Measurements from ENCODE around the gene NUCB2. TPM values are rescaled to one million over a fixed set of nuclear protein-coding genes. Genes with fewer than 3 reads are reported as not detected.
A peak's percentile ranks its signal among the peaks of the same experiment; 100 is the strongest.

NUCB2 gene
- total and polyA plus RNA-seq, 9 donors: 37.9 to 74.1 (median 45.2) TPM

DNA sequence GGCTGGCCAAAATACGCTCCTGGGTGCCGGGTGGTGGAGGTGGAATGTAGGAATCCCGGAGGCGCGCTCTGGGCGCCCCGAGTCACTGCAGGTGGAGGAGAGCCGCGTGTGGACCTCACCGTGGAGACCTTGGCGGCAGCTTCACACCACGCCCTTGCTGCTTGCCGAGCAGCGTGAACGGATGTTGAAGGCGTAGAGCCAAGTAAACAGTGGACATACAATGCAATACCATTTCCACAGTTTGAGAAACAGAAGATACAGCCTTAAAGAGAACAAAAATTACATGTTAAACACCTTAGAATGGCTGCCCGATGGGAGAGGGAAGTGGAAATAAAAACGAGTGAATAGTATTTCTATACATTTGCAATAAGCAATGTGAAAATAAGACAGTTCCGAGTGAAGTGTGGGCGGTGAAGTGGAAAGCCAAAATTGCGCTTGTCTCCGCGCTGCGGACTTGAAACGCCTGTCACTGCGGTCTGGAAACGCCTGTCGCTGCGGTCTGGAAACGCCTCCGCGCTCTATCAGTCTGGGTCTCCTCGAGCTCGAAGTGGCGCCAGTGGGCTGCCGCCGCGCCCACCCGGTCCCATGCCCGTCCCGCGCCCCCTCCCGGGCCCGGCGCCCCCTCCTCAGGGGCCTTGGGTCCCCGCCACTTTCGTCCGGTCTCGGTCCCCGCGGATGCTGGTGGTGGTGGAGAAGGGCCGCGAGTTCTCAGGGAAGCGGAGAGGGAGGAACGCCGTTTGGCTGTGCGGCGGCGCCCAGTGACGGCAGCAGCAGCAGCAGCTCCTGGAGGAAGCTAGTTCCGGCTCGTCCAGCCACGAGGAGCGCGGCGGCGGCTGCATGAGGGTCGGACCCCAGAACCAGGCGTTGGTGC is 76.6 kb downstream of the NUCB2 start:
- no peaks in the 10 kb centered on the region for H3K36me3 ChIP-seq (ENCODE audit: control insufficient read depth, insufficient read depth, low read length)
- peak overlapping the region; percentile 47 for H3K4me3 ChIP-seq (ENCODE audit: low read length)
- H3K9me3 ChIP-seq (replicated peaks; ENCODE audit: control insufficient read depth, low read depth, low read length): no peaks in the 10 kb centered on the region
- DNase-seq: peak; percentile 84
- H3K27ac ChIP-seq (ENCODE audit: low read length): no peak overlapping the region
- H3K4me1 ChIP-seq (ENCODE audit: control insufficient read depth, insufficient read depth, low read length): peaks cover 19% of the 10 kb centered on the region
- peaks cover 33% of the 10 kb centered on the region for H3K27me3 ChIP-seq (ENCODE audit: control insufficient read depth, insufficient read depth, low read length)
- WGBS (ENCODE audit: insufficient coverage): under 1% methylated on average over 58 of the region's 69 CpGs

DNA sequence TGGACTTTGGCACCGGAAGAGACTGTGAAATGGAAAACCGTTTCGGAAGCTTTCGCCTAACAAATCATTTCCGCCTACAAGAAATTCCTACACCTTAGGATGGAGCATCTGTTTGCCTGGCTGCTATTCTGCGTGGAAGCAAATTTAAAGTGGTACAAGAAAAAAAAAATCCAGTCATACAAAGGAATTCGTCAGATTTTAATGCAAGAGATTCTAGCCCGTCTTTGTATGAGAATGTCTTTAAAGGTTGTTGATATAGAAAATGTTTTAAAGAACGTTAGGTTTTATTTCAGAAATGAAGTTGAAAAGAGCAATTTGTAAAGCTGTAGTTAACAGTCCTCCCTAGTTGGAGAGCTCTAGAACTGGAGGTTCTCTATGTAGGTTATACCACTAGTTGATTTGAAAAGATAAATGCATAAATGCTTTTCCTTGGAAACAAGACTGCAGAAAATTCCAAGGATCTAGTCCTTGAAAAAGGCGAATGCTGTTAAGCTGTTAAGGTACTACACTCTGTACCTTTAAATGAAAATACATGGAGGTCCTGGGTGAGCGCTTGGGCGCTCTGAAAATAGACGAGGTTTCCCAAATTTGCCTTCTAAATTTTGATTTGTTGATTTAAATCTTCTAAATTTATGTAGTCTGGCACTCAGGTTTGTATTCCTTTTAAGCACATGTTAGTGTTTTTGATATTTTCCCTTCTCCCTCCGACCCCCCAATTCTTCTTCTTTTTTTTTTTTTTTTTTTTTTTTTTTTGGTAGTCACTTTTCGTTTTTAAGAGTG is 77.5 kb downstream of the NUCB2 start:
- Histone ChIP-seq H3K9me3 (replicated peaks; ENCODE audit: control insufficient read depth, low read depth, low read length) (no peaks in the 10 kb centered on the region), H3K36me3 (ENCODE audit: control insufficient read depth, insufficient read depth, low read length) (no peaks in the 10 kb centered on the region), H3K27ac (ENCODE audit: low read length) (no peak overlapping the region), H3K4me1 (ENCODE audit: control insufficient read depth, insufficient read depth, low read length) (peaks cover 19% of the 10 kb centered on the region), H3K27me3 (ENCODE audit: control insufficient read depth, insufficient read depth, low read length) (peaks cover 33% of the 10 kb centered on the region), H3K4me3 (ENCODE audit: low read length) (peak overlapping the region; percentile 47)
- WGBS (ENCODE audit: insufficient coverage): 0% methylated on average over 3 of the region's 15 CpGs
- DNase-seq: no peak

DNA sequence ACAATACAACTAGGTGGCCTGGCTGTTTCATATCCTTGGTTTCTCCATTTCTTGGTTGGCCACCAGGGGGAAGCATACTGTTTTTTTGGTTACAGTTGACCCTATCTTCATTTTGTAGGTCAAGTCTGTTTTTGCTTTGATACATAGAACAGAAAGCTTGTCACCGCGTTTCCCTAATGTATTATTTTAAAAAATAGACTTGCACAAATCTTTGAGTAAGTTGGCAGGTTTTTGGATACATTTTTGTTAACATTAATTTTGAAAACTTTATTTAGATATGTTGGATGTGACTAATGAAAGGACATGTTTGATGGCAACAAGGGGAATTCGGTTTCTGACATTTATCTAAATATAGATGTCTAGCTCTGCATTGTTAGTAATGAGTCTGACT is 78.1 kb downstream of the NUCB2 start:
- no peaks in the 10 kb centered on the region for H3K36me3 ChIP-seq (ENCODE audit: control insufficient read depth, insufficient read depth, low read length)
- H3K9me3 ChIP-seq (replicated peaks; ENCODE audit: control insufficient read depth, low read depth, low read length): no peaks in the 10 kb centered on the region
- no CpG with 5 or more reads among the region's 3 CpGs for WGBS (ENCODE audit: insufficient coverage)
- DNase-seq: peak; percentile 71
- no peak overlapping the region for H3K27ac ChIP-seq (ENCODE audit: low read length)
- H3K4me1 ChIP-seq (ENCODE audit: control insufficient read depth, insufficient read depth, low read length): peaks cover 19% of the 10 kb centered on the region
- no peak overlapping the region for H3K4me3 ChIP-seq (ENCODE audit: low read length)
- peaks cover 33% of the 10 kb centered on the region for H3K27me3 ChIP-seq (ENCODE audit: control insufficient read depth, insufficient read depth, low read length)

DNA sequence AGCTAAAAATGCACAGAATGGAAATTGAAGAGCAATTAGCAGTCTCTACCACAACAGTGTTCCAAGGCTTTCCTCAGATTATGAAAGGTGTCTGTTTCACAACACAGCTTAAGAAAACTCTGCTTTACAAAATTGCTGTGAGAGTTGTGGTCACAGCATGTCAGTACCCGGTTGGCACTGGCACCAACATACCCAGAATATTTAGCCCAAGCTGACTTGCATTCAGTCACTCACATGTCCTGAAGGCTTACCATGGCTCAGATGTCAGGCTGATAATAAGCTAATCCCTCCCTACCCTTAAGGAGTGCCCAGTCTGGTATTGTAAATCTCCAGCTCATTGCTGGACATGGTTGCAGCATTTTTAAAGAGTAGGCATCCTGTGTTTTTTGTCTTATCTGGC is 90.0 kb downstream of the NUCB2 start:
- H3K4me3 ChIP-seq (ENCODE audit: low read length): no peak overlapping the region
- no peaks in the 10 kb centered on the region for H3K27me3 ChIP-seq (ENCODE audit: control insufficient read depth, insufficient read depth, low read length)
- 50% methylated on average over 1 of the region's 1 CpG for WGBS (ENCODE audit: insufficient coverage)
- H3K36me3 ChIP-seq (ENCODE audit: control insufficient read depth, insufficient read depth, low read length): no peaks in the 10 kb centered on the region
- H3K9me3 ChIP-seq (replicated peaks; ENCODE audit: control insufficient read depth, low read depth, low read length): peaks cover 29% of the 10 kb centered on the region
- no peak overlapping the region for H3K27ac ChIP-seq (ENCODE audit: low read length)
- no peak for DNase-seq
- no peaks in the 10 kb centered on the region for H3K4me1 ChIP-seq (ENCODE audit: control insufficient read depth, insufficient read depth, low read length)

DNA sequence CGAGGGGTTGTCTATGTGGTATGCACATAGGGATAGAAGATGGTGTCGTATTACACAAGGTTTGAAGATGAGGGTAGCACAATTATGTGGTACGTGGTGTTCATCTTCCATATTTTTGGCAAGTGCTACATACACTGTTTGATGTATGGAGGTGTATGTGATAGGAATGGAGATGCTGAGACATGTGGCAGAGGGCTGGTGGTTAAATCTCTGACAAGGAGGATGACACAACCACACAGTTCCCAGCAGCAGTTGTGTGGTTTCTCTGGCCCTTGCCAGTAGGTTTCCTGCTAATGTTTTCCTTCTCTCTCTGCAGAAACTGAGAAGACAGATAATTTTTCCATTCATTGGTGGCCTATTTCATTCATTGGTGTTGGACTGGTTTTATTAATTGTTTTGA is 92.0 kb downstream of the NUCB2 start:
- Histone ChIP-seq H3K4me1 (ENCODE audit: control insufficient read depth, insufficient read depth, low read length) (no peaks in the 10 kb centered on the region), H3K9me3 (replicated peaks; ENCODE audit: control insufficient read depth, low read depth, low read length) (peaks cover 47% of the 10 kb centered on the region), H3K36me3 (ENCODE audit: control insufficient read depth, insufficient read depth, low read length) (no peaks in the 10 kb centered on the region), H3K4me3 (ENCODE audit: low read length) (no peak overlapping the region), H3K27me3 (ENCODE audit: control insufficient read depth, insufficient read depth, low read length) (no peaks in the 10 kb centered on the region), H3K27ac (ENCODE audit: low read length) (no peak overlapping the region)
- no peak for DNase-seq
- 69% methylated on average over 3 of the region's 3 CpGs for WGBS (ENCODE audit: insufficient coverage)

DNA sequence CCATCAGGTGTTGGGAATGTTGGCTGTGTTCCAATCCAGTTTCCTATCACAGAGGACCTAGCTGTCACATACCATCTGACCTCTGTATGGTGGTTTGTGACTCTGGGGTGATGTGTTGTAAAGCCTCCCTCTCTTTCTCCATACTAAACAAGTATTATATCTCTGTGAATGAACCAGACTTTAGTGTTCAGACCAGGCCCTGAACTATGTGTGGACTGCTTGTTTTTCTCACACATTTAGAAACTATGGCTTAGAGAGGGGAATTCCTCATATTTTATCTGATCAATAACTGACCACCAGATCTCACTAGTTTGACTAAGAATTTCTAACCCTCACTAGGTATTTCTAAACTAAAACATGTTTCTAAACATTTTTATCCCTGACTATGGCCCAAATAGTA is 92.6 kb downstream of the NUCB2 start:
- Histone ChIP-seq H3K36me3 (ENCODE audit: control insufficient read depth, insufficient read depth, low read length) (no peaks in the 10 kb centered on the region), H3K4me3 (ENCODE audit: low read length) (no peak overlapping the region), H3K27me3 (ENCODE audit: control insufficient read depth, insufficient read depth, low read length) (no peaks in the 10 kb centered on the region), H3K9me3 (replicated peaks; ENCODE audit: control insufficient read depth, low read depth, low read length) (peaks cover 51% of the 10 kb centered on the region), H3K27ac (ENCODE audit: low read length) (no peak overlapping the region), H3K4me1 (ENCODE audit: control insufficient read depth, insufficient read depth, low read length) (no peaks in the 10 kb centered on the region)
- DNase-seq: no peak

DNA sequence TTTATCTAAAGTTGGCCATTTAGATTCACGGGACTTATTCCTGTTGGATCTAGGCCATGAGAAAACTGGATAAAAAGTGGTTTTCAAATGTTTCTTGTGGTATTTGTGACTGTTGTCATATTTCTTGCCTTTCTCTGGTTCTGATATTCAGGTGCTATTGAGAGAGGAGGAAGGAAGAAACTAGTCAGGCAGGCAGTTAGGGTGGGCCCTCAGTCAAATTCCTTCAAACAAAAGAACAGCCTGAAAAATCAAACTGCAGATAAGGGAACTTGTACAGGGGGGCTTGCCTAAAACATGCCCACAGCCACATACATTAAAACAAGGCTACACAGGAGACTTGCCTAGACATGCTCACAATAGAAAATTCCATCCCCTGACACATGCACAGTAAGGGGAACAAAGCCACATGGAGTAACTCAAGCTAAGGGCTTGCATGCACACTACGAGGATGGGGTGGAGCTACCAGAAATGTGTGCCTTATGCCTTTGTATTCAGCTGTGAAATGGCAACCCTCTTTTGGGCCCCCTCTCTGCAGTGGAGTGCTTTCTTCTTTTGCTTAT is 93.2 kb downstream of the NUCB2 start:
- no peak overlapping the region for H3K4me3 ChIP-seq (ENCODE audit: low read length)
- peaks cover 55% of the 10 kb centered on the region for H3K9me3 ChIP-seq (replicated peaks; ENCODE audit: control insufficient read depth, low read depth, low read length)
- H3K27ac ChIP-seq (ENCODE audit: low read length): no peak overlapping the region
- no peaks in the 10 kb centered on the region for H3K4me1 ChIP-seq (ENCODE audit: control insufficient read depth, insufficient read depth, low read length)
- H3K27me3 ChIP-seq (ENCODE audit: control insufficient read depth, insufficient read depth, low read length): no peaks in the 10 kb centered on the region
- H3K36me3 ChIP-seq (ENCODE audit: control insufficient read depth, insufficient read depth, low read length): no peaks in the 10 kb centered on the region
- 71% methylated on average over 2 of the region's 2 CpGs for WGBS (ENCODE audit: insufficient coverage)
- DNase-seq: no peak

DNA sequence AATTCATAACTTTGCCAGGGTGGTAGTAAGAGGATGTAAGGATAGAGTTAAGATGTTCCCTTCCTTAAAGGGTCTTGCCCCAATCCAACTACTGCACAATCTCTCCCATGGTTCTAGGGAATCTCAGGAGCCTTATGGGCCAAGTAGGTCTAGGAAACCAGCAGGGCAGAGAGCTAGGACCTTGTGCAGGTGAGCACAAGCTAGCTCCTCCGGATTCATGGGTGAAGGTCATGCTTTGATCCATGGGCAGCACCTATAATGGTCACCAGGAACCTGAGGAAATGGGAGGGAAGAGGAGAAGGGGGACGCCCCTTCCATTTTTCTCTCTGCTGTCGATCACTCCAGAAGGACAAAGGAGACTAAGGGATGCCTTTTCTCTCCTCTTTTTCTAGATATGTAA is 95.1 kb downstream of the NUCB2 start:
- 20% methylated on average over 1 of the region's 3 CpGs for WGBS (ENCODE audit: insufficient coverage)
- no peaks in the 10 kb centered on the region for H3K36me3 ChIP-seq (ENCODE audit: control insufficient read depth, insufficient read depth, low read length)
- DNase-seq: no peak
- peaks cover 56% of the 10 kb centered on the region for H3K9me3 ChIP-seq (replicated peaks; ENCODE audit: control insufficient read depth, low read depth, low read length)
- no peaks in the 10 kb centered on the region for H3K4me1 ChIP-seq (ENCODE audit: control insufficient read depth, insufficient read depth, low read length)
- no peak overlapping the region for H3K27ac ChIP-seq (ENCODE audit: low read length)
- no peak overlapping the region for H3K4me3 ChIP-seq (ENCODE audit: low read length)
- H3K27me3 ChIP-seq (ENCODE audit: control insufficient read depth, insufficient read depth, low read length): no peaks in the 10 kb centered on the region

DNA sequence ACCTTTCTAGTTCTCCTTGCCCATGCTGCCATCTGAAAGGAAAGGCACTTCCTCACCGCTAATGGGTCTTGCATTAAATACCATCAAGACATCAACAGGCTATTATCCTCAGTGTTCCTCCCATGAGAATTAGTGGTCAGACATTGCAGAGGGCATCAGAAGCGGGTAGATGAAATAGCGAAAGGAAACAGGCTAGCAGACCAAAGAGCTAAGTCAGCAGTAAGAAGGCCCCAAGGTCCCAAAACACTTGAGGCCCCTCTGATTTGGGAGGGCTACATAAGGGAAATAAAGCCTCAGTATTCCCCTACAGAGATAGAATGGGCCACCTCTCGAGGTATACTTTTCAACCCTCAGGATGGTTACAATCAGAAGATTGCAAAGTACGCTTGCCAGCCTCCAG is 99.0 kb downstream of the NUCB2 start:
- Histone ChIP-seq H3K36me3 (ENCODE audit: control insufficient read depth, insufficient read depth, low read length) (no peaks in the 10 kb centered on the region), H3K9me3 (replicated peaks; ENCODE audit: control insufficient read depth, low read depth, low read length) (peaks cover 37% of the 10 kb centered on the region), H3K4me3 (ENCODE audit: low read length) (no peak overlapping the region), H3K27me3 (ENCODE audit: control insufficient read depth, insufficient read depth, low read length) (no peaks in the 10 kb centered on the region), H3K27ac (ENCODE audit: low read length) (no peak overlapping the region), H3K4me1 (ENCODE audit: control insufficient read depth, insufficient read depth, low read length) (no peaks in the 10 kb centered on the region)
- 71% methylated on average over 2 of the region's 5 CpGs for WGBS (ENCODE audit: insufficient coverage)
- DNase-seq: no peak

DNA sequence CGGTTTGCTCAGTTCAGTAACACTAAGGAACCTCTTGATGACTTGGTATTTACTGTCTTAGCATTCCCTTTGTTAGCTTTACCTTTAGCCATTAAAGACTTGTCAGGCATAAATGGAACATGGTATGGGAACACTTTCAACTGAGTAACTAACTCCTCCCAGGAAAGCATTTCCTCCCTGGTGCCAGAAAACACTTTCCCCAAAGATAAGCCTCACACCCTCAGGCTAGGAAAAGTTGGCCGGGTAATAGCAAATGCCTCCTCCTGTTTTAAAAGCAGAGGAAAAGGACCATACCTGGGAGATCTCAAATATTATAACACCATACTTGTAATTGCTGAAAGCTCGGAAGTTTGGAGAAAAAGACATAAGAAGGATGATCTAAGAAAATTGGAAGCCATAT is 100.0 kb downstream of the NUCB2 start:
- H3K36me3 ChIP-seq (ENCODE audit: control insufficient read depth, insufficient read depth, low read length): no peaks in the 10 kb centered on the region
- H3K27ac ChIP-seq (ENCODE audit: low read length): no peak overlapping the region
- no peak for DNase-seq
- H3K27me3 ChIP-seq (ENCODE audit: control insufficient read depth, insufficient read depth, low read length): no peaks in the 10 kb centered on the region
- H3K9me3 ChIP-seq (replicated peaks; ENCODE audit: control insufficient read depth, low read depth, low read length): peaks cover 28% of the 10 kb centered on the region
- no peak overlapping the region for H3K4me3 ChIP-seq (ENCODE audit: low read length)
- H3K4me1 ChIP-seq (ENCODE audit: control insufficient read depth, insufficient read depth, low read length): no peaks in the 10 kb centered on the region
- WGBS (ENCODE audit: insufficient coverage): 67% methylated on average over 1 of the region's 3 CpGs

All from muscle of leg (tissue), 11 donors.